ENCODE results near the gene NCAM1.

Gene NCAM1

GRCh38 chr11:113129261-113129992 lies 168.2 kb downstream of the NCAM1 start:
- DNase-seq, result no peak
- H3K36me3 ChIP-seq, result no peaks in the 10 kb centered on the region
- TF ChIP-seq, protein P1, sequence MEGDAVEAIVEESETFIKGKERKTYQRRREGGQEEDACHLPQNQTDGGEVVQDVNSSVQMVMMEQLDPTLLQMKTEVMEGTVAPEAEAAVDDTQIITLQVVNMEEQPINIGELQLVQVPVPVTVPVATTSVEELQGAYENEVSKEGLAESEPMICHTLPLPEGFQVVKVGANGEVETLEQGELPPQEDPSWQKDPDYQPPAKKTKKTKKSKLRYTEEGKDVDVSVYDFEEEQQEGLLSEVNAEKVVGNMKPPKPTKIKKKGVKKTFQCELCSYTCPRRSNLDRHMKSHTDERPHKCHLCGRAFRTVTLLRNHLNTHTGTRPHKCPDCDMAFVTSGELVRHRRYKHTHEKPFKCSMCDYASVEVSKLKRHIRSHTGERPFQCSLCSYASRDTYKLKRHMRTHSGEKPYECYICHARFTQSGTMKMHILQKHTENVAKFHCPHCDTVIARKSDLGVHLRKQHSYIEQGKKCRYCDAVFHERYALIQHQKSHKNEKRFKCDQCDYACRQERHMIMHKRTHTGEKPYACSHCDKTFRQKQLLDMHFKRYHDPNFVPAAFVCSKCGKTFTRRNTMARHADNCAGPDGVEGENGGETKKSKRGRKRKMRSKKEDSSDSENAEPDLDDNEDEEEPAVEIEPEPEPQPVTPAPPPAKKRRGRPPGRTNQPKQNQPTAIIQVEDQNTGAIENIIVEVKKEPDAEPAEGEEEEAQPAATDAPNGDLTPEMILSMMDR (IDR thresholded peaks at IDR 0.05; ENCODE audit: low read depth, low read length), result no peak
- no peak overlapping the region for H3K4me3 ChIP-seq (ENCODE audit: low read depth, low read length)
- H3K9me3 ChIP-seq (ENCODE audit: severe bottlenecking), result no peaks in the 10 kb centered on the region
- H3K27me3 ChIP-seq (ENCODE audit: insufficient read depth, low read depth, severe bottlenecking), result no peaks in the 10 kb centered on the region
- no peak overlapping the region for H3K27ac ChIP-seq

DNA sequence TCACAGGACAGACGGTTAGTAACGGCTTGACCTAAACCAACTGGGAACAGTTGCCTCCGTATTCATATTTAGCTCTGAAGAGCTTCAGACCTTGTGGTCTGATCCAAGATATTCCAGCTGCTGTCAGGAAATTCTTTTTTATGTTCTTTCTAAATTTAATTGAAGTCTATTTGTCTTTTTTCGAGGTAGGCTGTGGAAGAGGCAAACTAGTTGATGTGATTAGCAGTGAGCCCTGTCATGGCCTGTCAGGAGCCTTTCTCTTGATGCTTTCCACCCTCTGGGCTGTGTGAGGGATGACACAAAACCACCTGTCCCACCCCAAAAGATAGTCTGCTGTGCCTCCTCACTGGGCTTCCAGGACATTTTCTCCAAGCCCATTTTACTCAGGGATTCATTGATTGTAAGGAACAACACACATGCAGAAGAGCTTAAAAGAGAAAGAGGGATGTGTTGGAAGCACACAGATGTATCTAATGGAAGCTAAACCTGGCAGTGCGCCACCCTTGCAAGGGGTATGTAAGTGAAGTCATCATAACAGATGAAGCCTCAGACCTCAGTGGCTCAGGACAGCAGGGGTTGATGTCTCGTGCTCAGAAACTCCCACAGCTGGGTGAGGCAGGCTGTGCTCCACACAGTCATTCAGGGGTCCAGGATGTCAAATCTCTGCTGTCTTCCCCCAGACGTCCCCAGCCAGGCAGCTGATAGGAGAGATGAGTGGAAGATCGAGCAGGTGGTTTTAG lies 170.0 kb downstream of the NCAM1 start:
- TF ChIP-seq, protein P1 (IDR thresholded peaks at IDR 0.05; ENCODE audit: low read depth, low read length), result no peak
- no peaks in the 10 kb centered on the region for H3K27me3 ChIP-seq (ENCODE audit: insufficient read depth, low read depth, severe bottlenecking)
- DNase-seq, result no peak

DNA sequence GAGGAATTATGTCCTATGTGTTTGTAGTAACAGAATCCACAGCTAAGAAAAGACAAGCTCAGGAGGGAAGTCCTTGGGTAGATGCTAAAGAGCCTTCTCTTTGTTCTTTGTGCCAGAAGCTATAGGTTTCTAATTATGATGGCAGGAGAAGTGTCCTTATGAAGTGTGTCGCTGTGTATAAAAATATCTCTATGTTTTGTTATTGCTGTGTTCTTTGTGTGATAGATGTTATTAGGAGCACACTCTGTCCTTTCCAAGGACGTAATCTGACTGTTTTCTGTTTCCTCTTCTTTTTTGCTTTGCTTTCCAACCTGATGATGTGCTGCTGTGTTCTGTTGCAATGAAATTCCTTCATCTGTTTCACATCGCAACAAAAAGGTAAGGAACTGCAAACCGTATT lies 171.9 kb downstream of the NCAM1 start:
- TF ChIP-seq, protein P1 (IDR thresholded peaks at IDR 0.05; ENCODE audit: low read depth, low read length), result no peak
- Histone ChIP-seq H3K4me3 (ENCODE audit: low read depth, low read length) (no peak overlapping the region), H3K9me3 (ENCODE audit: severe bottlenecking) (no peaks in the 10 kb centered on the region), H3K27ac (no peak overlapping the region), H3K27me3 (ENCODE audit: insufficient read depth, low read depth, severe bottlenecking) (no peaks in the 10 kb centered on the region), H3K36me3 (no peaks in the 10 kb centered on the region)
- no peak for DNase-seq

More for the DNA sequence above, 170.0 kb downstream of the NCAM1 start:
- Histone ChIP-seq H3K27ac (no peak overlapping the region), H3K36me3 (no peaks in the 10 kb centered on the region), H3K9me3 (ENCODE audit: severe bottlenecking) (no peaks in the 10 kb centered on the region), H3K4me3 (ENCODE audit: low read depth, low read length) (no peak overlapping the region)

DNA sequence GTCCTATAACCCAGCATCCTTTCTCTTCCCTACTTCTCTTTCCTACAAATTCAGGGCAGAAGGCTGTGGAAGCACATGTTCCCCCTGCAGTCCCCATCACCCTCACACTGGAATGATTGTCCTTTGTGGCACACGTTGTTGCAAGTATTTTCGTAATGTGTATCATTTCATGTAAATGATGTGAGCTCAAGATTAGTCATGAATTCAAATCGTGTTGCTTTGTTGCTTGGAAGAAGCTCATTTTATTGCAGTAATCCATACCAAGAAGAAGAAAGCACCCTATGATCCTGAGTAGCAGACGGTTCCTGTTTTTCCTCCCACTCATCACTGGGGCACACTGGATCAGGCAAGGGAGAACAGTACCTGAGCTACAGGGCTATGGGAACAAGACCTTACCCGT lies 173.4 kb downstream of the NCAM1 start:
- no peak overlapping the region for H3K4me3 ChIP-seq (ENCODE audit: low read depth, low read length)
- no peak overlapping the region for H3K27ac ChIP-seq
- TF ChIP-seq, protein P1 (IDR thresholded peaks at IDR 0.05; ENCODE audit: low read depth, low read length), result no peak
- H3K9me3 ChIP-seq (ENCODE audit: severe bottlenecking), result no peaks in the 10 kb centered on the region
- no peaks in the 10 kb centered on the region for H3K27me3 ChIP-seq (ENCODE audit: insufficient read depth, low read depth, severe bottlenecking)
- DNase-seq, result no peak
- no peaks in the 10 kb centered on the region for H3K36me3 ChIP-seq

GRCh38 chr11:113137713-113138529 lies 176.7 kb downstream of the NCAM1 start:
- H3K4me3 ChIP-seq (ENCODE audit: low read depth, low read length), result no peak overlapping the region
- no peaks in the 10 kb centered on the region for H3K9me3 ChIP-seq (ENCODE audit: severe bottlenecking)
- H3K36me3 ChIP-seq, result no peaks in the 10 kb centered on the region
- no peak overlapping the region for H3K27ac ChIP-seq
- H3K27me3 ChIP-seq (ENCODE audit: insufficient read depth, low read depth, severe bottlenecking), result no peaks in the 10 kb centered on the region
- TF ChIP-seq, protein P1 (IDR thresholded peaks at IDR 0.05; ENCODE audit: low read depth, low read length), result no peak
- DNase-seq, result no peak

Measured in WERI-Rb-1 (cell line).